Measurements from ENCODE around the gene GYS1. TPM values are rescaled to one million over a fixed set of nuclear protein-coding genes. Genes with fewer than 3 reads are reported as not detected.
"Not testable (repeated sequence)": the region's sequence is repeated elsewhere in the genome, so short reads cannot be mapped to it uniquely, and the experiment has no call there.

GYS1 gene
- total RNA-seq, 2 experiments from 2014 or later: 55.8 to 60.8 TPM

DNA sequence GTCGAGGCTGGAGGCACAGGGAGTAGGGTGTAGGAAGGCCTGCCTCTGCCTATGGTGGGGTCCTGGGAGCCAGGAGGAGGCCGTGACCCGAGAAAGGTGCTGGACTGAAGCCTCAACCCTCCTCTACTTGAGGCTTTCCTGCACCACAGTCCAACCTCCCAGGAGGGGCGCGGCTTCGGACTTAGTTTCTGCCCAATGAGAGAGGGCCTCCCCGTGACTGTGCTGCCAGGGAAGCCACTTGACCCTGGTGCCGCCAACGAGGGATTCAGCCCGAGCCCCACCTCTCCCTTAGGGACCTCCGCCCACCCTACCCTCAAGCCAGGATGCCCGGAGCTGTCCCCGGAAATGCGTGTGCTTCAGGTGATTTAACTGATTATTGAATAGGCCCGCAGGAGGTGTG lies 31.1 kb upstream of the GYS1 start, which contains the start of gene CGB3:
Gene CGB3 (minus strand): TSS at position 101 of the 400 bp plus-strand sequence. CDS start 362 bp downstream, outside the sequence.
- H3K27me3 Mint-ChIP-seq: peaks cover 14% of the 10 kb centered on the region
- H3K4me1 Mint-ChIP-seq: peaks cover 16% of the 10 kb centered on the region
- POLR2A ChIA-PET; CTCF ChIA-PET; DNase-seq; H3K36me3 Mint-ChIP-seq (ENCODE audit: low read depth); H3K27ac Mint-ChIP-seq; H3K9me3 Mint-ChIP-seq; H3K4me3 Mint-ChIP-seq: not testable (repeated sequence)

DNA sequence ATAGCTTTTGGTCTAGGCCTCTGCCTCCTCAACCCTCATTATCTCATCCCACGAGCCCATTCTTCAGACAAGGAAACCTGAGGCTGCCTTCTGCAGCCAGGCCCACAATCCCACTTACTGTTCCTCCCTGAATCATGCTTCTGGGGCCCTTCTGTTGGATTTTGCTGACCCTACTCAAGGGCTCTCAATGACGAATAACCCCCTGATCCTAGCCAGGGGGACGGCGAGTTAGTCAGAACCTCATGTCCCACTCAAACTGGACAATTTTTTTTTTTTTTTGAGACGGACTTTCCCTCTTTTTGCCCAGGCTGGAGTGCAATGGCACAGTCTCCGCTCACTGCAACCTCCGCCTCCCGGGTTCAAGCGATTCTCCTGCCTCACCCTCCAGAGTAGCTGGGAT lies 29.0 kb upstream of the GYS1 start:
- Mint-ChIP-seq H3K27ac (no peak overlapping the region), H3K27me3 (peaks cover 26% of the 10 kb centered on the region), H3K36me3 (ENCODE audit: low read depth) (no peaks in the 10 kb centered on the region), H3K4me1 (peaks cover 31% of the 10 kb centered on the region), H3K9me3 (no peaks in the 10 kb centered on the region), H3K4me3 (no peak overlapping the region)
- ChIA-PET CTCF (no interaction called here), POLR2A (no interaction called here)
- DNase-seq: no peak

DNA sequence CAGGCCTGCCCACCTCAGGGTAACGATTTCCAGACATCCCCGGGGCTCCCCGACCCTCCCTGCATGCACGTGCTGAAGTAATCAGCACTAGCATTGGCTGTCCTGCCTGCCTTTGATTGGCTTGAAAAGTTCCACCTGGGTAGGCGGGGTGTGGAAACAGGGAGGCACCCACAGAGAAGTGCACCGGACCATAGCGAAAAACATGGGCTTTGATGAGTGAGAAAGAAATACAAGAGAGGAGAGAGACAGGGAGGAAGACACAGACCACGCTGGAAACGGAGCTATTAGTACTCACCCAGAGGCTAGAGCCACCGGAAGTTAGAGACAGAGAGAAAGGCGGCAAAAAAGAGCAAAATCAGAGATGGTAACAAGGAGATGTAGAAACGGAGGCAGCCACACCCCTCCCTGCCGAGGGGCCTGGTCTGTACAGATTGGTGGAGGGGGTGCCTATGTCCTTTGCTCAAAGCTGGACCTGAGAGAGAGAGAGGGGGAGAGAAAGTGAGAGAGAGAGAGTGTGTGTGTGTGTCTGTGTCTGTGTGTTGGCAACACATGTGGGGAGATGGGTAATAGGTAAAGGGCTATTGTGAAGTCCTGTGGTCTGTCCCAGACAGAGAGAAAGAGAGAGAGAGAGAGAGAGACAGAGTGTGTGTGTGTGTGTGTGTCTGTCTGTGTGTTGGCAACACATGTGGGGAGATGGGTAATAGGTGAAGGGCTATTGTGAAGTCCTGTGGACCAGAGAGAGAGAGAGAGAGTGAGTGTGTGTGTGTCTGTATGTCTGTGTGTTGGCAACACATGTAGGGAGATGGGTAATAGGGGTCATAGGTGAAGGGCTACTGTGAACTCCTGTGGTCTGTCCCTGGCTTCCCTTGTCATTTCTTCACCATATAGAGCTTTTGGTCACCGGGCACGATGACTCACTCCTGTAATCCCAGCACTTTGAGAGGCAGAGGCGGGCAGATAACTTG lies 28.1 kb upstream of the GYS1 start:
- Mint-ChIP-seq H3K4me3 (no peak overlapping the region), H3K9me3 (no peaks in the 10 kb centered on the region), H3K27me3 (peaks cover 26% of the 10 kb centered on the region), H3K4me1 (peaks cover 31% of the 10 kb centered on the region), H3K27ac (no peak overlapping the region), H3K36me3 (ENCODE audit: low read depth) (no peaks in the 10 kb centered on the region)
- ChIA-PET POLR2A (no interaction called here), CTCF (interaction anchor here (1.2 to 2.0 kb wide), 2 partner anchors 28 to 37 kb away, joined by 3 to 7 read pairs; partner anchors contain the start of genes GYS1 and RUVBL2)
- no peak for DNase-seq

DNA sequence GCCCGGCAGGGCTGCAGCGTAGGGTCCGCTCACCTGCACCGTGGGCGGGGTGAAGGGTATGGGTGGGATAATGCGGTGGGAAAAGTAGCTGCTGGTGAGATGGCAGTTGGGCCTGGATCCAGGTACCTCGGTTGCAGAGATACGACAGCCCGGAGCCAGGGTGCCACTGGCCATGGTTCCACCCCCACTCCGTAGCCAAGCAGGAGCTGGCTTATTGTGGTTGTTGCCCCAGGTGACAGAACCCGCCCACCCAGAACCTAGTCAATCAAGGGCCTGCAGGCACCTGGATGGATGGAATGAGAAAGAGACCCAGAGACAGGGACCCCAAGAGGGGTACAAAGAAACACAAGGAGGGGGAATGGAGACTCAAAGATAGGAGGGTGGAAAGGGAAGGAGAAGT lies 27.2 kb upstream of the GYS1 start:
- Mint-ChIP-seq H3K4me3 (no peak overlapping the region), H3K36me3 (ENCODE audit: low read depth) (peaks cover 6% of the 10 kb centered on the region), H3K4me1 (peaks cover 31% of the 10 kb centered on the region), H3K27ac (no peak overlapping the region), H3K9me3 (no peaks in the 10 kb centered on the region), H3K27me3 (peaks cover 26% of the 10 kb centered on the region)
- DNase-seq: no peak
- ChIA-PET POLR2A (no interaction called here), CTCF (interaction anchor here (1.2 to 3.6 kb wide), 4 partner anchors 13 to 38 kb away, joined by 3 to 23 read pairs (median 10); partner anchors contain the start of genes GYS1 and RUVBL2)

GRCh38 chr19:49019242-49019932 lies 26.3 kb upstream of the GYS1 start:
- peaks cover 31% of the 10 kb centered on the region for H3K4me1 Mint-ChIP-seq
- peak overlapping the region; percentile 72 for H3K4me3 Mint-ChIP-seq
- ChIA-PET POLR2A (no interaction called here), CTCF (interaction anchor here (0.8 to 3.6 kb wide), 10 partner anchors 12 to 189 kb away, joined by 3 to 23 read pairs (median 4); partner anchors contain the start of genes GYS1 and RUVBL2)
- H3K27ac Mint-ChIP-seq: no peak overlapping the region
- H3K9me3 Mint-ChIP-seq: no peaks in the 10 kb centered on the region
- peak; percentile 60 for DNase-seq
- H3K36me3 Mint-ChIP-seq (ENCODE audit: low read depth): peaks cover 6% of the 10 kb centered on the region
- peaks cover 26% of the 10 kb centered on the region for H3K27me3 Mint-ChIP-seq

DNA sequence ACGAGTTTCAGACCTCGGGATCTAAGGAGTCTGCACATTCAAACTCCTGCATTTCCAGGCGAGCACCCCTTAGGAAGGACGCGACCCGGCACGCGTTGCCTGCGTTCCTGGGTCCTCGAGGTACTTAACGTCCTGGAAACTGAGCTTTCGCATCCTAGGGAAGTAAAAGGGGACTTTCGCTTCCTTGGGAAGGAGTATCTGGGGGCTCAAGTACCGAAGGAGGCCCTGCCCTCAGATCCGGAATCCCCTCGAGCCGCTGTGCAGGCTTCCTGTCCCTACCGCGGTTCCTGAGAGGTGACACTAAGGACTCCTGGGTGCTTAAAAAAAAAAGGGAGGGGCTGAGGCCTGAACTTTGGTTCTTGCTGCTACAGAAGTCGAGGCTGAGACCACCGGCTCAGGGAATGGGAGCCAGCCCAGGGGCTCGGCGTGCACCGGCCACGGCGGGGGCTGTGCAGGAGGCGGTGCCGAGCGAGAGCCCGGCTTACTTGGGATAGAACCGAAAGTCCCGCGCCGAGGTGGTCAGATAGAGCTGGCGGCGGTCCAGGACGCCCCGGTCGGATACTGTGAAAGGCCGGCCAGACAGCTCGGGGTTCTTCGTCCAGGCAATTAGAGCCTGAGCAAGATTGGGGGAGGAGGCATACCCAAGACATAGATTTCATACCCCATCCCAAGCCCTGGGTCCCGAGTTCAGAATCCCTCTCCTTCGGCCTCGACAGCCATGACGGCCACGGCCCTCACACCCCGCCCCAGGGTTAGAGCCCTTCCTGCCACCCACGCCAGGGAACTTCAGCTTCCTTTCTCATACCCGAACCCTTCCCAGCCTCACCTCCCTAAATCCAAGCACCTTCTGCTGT lies 25.5 kb upstream of the GYS1 start:
- Mint-ChIP-seq H3K4me1 (peaks cover 31% of the 10 kb centered on the region), H3K27me3 (peaks cover 26% of the 10 kb centered on the region), H3K4me3 (peak overlapping the region; percentile 72)
- DNase-seq: peak; percentile 15
- H3K36me3 Mint-ChIP-seq (ENCODE audit: low read depth); H3K9me3 Mint-ChIP-seq; POLR2A ChIA-PET; H3K27ac Mint-ChIP-seq: not testable (repeated sequence)
- CTCF ChIA-PET: interaction anchor here (0.9 to 3.6 kb wide), 12 partner anchors 8 to 190 kb away, joined by 3 to 23 read pairs (median 3); partner anchors contain the start of genes CGB2, FTL, GYS1 and RUVBL2

DNA sequence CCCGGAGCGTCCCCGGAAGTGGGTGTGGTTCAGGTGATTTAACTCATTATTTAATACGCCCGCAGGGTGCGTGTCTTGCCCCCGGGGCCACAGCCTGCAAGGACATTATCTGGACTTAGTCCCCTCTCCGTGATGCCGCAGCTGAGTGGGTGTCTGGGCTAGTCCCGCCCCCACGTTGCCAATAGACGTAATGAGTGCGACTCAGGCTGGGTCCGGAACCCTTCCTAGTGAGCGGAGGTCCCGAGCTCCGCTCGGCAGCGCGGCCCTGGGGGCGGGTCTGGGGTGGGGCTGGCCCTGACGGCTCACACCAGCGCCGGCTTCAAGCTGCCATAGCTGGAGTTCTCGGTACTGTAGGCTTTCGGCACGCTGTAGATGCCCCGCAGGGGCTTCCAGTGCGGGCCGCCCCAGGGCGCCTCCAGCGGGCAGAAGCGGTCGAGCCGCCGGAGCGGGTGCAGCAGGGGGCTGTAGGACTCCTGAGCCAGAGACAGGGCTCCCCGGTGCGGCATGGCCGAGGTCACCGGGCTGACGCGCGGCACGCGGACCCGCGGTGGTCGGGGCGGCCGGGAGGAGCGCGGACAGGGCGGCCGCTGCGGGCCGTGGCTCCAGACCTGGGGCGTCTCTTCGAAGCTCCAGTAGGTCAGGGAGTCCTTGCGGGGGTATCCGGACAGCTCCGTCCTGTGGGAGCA lies 24.7 kb upstream of the GYS1 start:
- Mint-ChIP-seq H3K4me1 (peaks cover 31% of the 10 kb centered on the region), H3K27me3 (peaks cover 26% of the 10 kb centered on the region), H3K9me3 (no peaks in the 10 kb centered on the region), H3K36me3 (ENCODE audit: low read depth) (peaks cover 9% of the 10 kb centered on the region), H3K4me3 (peak overlapping the region; percentile 72), H3K27ac (no peak overlapping the region)
- POLR2A ChIA-PET: no interaction called here
- DNase-seq: peak; percentile 62
- CTCF ChIA-PET: interaction anchor here (0.7 to 3.6 kb wide), 8 partner anchors 9 to 117 kb away, joined by 3 to 23 read pairs (median 4); partner anchors contain the start of genes CGB2, FTL, GYS1 and RUVBL2

DNA sequence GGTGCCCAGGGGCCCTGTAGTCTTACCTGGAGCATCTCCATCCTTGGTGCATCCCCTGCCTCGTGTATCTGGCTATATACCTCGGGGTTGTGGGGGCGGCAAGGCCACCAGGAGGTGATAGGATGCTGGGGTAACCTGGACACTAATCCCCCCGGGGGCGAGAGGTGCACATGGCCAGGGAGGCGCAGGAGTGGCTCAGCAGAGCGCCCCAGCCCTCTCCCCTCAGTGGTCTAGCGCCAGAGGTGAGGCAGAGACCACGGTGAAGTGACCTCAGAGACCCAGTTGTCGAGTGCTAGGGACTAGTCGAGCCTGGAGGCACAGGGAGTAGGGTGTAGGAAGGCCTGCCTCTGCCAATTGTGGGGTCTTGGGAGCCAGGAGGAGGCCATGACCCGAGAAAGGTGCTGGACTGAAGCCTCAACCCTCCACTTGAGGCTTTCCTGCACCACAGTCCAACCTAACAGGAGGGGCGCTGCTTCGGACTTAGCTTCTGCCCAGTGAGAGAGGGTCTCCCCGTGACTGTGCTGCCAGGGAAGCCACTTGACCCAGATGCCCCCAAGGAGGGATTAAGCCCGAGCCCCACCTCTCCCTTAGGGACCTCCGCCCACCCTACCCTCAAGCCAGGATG lies 24.0 kb upstream of the GYS1 start, which contains the start of gene LHB:
Gene LHB (minus strand): TSS at position 51 of the 625 bp plus-strand sequence. CDS start 10 bp downstream, at position 41.
- peak within 1 kb of the TSS; percentile 72 for H3K4me3 Mint-ChIP-seq
- ChIA-PET CTCF (interaction anchor here (0.7 to 3.6 kb wide), 6 partner anchors 9 to 117 kb away, joined by 3 to 23 read pairs (median 8); partner anchors contain the start of genes CGB2, GYS1 and RUVBL2), POLR2A (no interaction called here)
- no peak for DNase-seq
- H3K27ac Mint-ChIP-seq: no peak within 1 kb of the TSS
- H3K4me1 Mint-ChIP-seq: peaks cover 31% of the 10 kb centered on the region
- peaks cover 26% of the 10 kb centered on the region for H3K27me3 Mint-ChIP-seq
- no peaks in the 10 kb centered on the region for H3K9me3 Mint-ChIP-seq
- H3K36me3 Mint-ChIP-seq (ENCODE audit: low read depth): peaks cover 9% of the 10 kb centered on the region

DNA sequence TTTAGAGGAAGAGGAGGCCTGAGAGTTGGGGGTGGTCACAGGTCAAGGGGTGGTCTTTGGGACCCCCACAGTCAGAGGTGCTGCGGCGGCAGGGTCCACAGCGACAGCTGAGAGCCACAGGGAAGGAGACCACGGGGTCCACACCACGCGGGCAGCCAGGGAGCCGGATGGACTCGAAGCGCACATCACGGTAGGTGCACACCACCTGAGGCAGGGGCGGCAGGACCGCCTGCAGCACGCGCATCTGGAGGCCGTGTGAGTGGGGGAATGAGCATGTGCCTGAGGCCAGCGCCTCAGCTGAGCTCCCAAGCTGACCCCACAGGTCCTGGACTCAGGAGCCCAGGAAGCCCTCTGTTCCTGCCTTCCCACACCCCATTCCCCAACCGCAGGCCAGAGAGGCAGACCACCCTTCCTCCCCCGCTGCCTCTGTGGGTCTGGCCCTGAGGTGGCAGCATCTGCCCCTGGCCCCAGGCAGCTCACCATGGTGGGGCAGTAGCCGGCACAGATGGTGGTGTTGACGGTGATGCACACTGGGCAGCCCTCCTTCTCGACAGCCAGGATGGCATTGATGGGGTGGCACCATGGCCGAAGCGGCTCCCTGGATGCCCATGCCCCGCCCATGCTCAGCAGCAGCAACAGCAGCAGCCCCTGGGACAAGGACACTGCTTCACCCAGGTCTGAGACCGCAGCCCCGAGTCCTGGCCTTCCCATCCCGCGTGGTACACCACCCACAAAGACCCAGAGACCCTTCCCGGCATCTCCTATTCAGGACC lies 23.1 kb upstream of the GYS1 start:
- Mint-ChIP-seq H3K27me3 (peaks cover 24% of the 10 kb centered on the region), H3K4me1 (peaks cover 27% of the 10 kb centered on the region), H3K27ac (no peak overlapping the region), H3K4me3 (no peak overlapping the region), H3K9me3 (no peaks in the 10 kb centered on the region), H3K36me3 (ENCODE audit: low read depth) (peaks cover 9% of the 10 kb centered on the region)
- DNase-seq: no peak
- POLR2A ChIA-PET: no interaction called here
- CTCF ChIA-PET: interaction anchor here (0.6 kb wide), 1 partner anchor 11 kb away, joined by 3 read pairs; no protein-coding TSS in a partner anchor

DNA sequence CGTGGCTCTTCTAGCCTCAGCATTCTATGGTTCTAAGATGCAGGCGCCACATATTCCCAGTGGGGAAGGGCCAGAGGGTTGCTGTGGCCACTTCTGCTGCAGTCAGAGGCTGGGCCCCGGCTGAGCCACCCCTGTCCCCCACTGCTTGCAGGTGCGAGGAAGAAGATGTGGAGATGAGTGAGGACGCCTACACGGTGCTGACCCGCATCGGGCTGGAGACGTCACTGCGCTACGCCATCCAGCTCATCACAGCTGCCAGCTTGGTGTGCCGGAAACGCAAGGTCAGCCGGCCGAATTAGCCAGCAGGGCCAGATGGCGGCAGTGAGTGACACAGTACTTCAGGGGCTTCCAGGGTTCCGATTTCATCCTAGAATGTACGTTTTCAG lies 21.8 kb upstream of the GYS1 start:
- H3K4me3 Mint-ChIP-seq: no peak overlapping the region
- DNase-seq: no peak
- no peak overlapping the region for H3K27ac Mint-ChIP-seq
- peaks cover 16% of the 10 kb centered on the region for H3K27me3 Mint-ChIP-seq
- POLR2A ChIA-PET: no interaction called here
- peaks cover 17% of the 10 kb centered on the region for H3K4me1 Mint-ChIP-seq
- peaks cover 11% of the 10 kb centered on the region for H3K36me3 Mint-ChIP-seq (ENCODE audit: low read depth)
- H3K9me3 Mint-ChIP-seq: no peaks in the 10 kb centered on the region
- CTCF ChIA-PET: interaction anchor here (1.2 to 2.2 kb wide), 3 partner anchors 17 to 41 kb away, joined by 3 to 7 read pairs (median 5); partner anchors contain the start of genes CGB2 and RUVBL2
